DND-41 (cell line): ENCODE results near the gene MTA3.

ENCODE experiments used
- ATAC-seq: fragments of 200-7000 bp; cut with Tn5 transposase; 3 replicates; pipeline ENCODE4 v1.9.1; 2021; ENCODE audit warnings: low read depth; ENCODE audit not compliant: insufficient read depth
- DNase-seq: peaks from one replicate; pipeline ENCODE4 v3.0.0-alpha.2; 2020
- H2AFZ ChIP-seq: 2 replicates; pipeline ENCODE4 v1.6.0; 2012; ENCODE audit warnings: low read depth, low read length
- H3K27ac ChIP-seq: 2 replicates; pipeline ENCODE4 v1.5.1; 2012; ENCODE audit warnings: low read length, inconsistent platforms
- H3K27me3 ChIP-seq: fragments of 200-600 bp; sonication (generic); 2 replicates; pipeline ENCODE4 v1.6.0; 2012; ENCODE audit warnings: low read length, mild to moderate bottlenecking, inconsistent platforms; ENCODE audit not compliant: insufficient read depth, poor library complexity
- H3K36me3 ChIP-seq: 2 replicates; pipeline ENCODE4 v1.5.1; 2012; ENCODE audit warnings: low read length, inconsistent platforms; ENCODE audit not compliant: insufficient read depth
- H3K4me1 ChIP-seq: 2 replicates; pipeline ENCODE4 v1.5.1; 2012; ENCODE audit warnings: mild to moderate bottlenecking, low read length; ENCODE audit not compliant: insufficient read depth
- H3K4me2 ChIP-seq: 2 replicates; pipeline ENCODE4 v1.6.0; 2012; ENCODE audit warnings: mild to moderate bottlenecking, moderate library complexity, low read length, inconsistent platforms; ENCODE audit not compliant: insufficient read depth
- H3K4me3 ChIP-seq, 2 experiments: fragments of 200-600 bp in 1 of 2; shearing (Covaris generic) in 1 of 2; 2 replicates each; pipeline ENCODE4 v1.5.1; 2012 to 2016; ENCODE audit warnings: inconsistent platforms in 2 of 2, low read length in 2 of 2, mild to moderate bottlenecking in 2 of 2, low read depth in 1 of 2, moderate library complexity in 1 of 2
- H3K79me2 ChIP-seq: 2 replicates; pipeline ENCODE4 v1.6.0; 2012; ENCODE audit warnings: low read length, inconsistent platforms; ENCODE audit not compliant: insufficient read depth
- H3K9ac ChIP-seq: 2 replicates; pipeline ENCODE4 v1.6.0; 2012; ENCODE audit warnings: low read depth, mild to moderate bottlenecking, inconsistent platforms, low read length, moderate library complexity
- H3K9me3 ChIP-seq: 2 replicates; pipeline ENCODE4 v1.5.1; 2012; ENCODE audit warnings: low read length, moderate library complexity, mild to moderate bottlenecking, inconsistent platforms; ENCODE audit not compliant: insufficient read depth, severe bottlenecking
- H4K20me1 ChIP-seq: 2 replicates; pipeline ENCODE4 v1.6.0; 2012; ENCODE audit warnings: low read length; ENCODE audit not compliant: insufficient read depth
- CTCF ChIP-seq: IDR thresholded peaks from 2 replicates; pipeline ENCODE4 v1.5.1; 2012; ENCODE audit warnings: borderline replicate concordance, low read length, moderate library complexity, mild to moderate bottlenecking; ENCODE audit not compliant: poor library complexity, severe bottlenecking; ENCODE audit errors: extremely low read depth
- EZH2 ChIP-seq: IDR thresholded peaks from 3 replicates; pipeline ENCODE4 v1.6.1; 2012; ENCODE audit warnings: borderline replicate concordance, low read depth, mild to moderate bottlenecking, moderate library complexity, low read length, inconsistent platforms; ENCODE audit not compliant: severe bottlenecking

The MTA3 gene

GRCh38 chr2:42792583-42793333, 224.3 kb downstream of the MTA3 start, which contains the start of gene HAAO:
Gene HAAO (minus strand): TSS chr2:42792583. CDS start chr2:42792536, 47 bp downstream.
- no peak within 1 kb of the TSS for H2AFZ ChIP-seq
- no peaks in the 10 kb centered on the region for H3K36me3 ChIP-seq
- peaks cover 9% of the 10 kb centered on the region for H3K4me1 ChIP-seq
- no peak for TF ChIP-seq EZH2
- TF ChIP-seq CTCF, result no peak
- H3K4me2 ChIP-seq, result no peak within 1 kb of the TSS
- H3K9ac ChIP-seq, result no peak within 1 kb of the TSS
- no peaks in the 10 kb centered on the region for H3K79me2 ChIP-seq
- no peak for DNase-seq
- H4K20me1 ChIP-seq, result no peaks in the 10 kb centered on the region
- H3K27ac ChIP-seq, result no peak within 1 kb of the TSS
- H3K27me3 ChIP-seq, result no peaks in the 10 kb centered on the region
- ATAC-seq, result no peak
- no peak within 1 kb of the TSS for H3K4me3 ChIP-seq
- no peaks in the 10 kb centered on the region for H3K9me3 ChIP-seq

GRCh38 chr2:42793334-42794270, 225.2 kb downstream of the MTA3 start:
- no peaks in the 10 kb centered on the region for H4K20me1 ChIP-seq
- H3K27me3 ChIP-seq, result no peaks in the 10 kb centered on the region
- H3K9me3 ChIP-seq, result no peaks in the 10 kb centered on the region
- no peak overlapping the region for H3K9ac ChIP-seq
- H3K36me3 ChIP-seq, result no peaks in the 10 kb centered on the region
- ATAC-seq (no peak), DNase-seq (no peak)
- H3K4me3 ChIP-seq, result no peak overlapping the region
- TF ChIP-seq CTCF, result no peak
- H3K4me2 ChIP-seq, result no peak overlapping the region
- H3K27ac ChIP-seq, result no peak overlapping the region
- H3K4me1 ChIP-seq, result peaks cover 9% of the 10 kb centered on the region
- no peak overlapping the region for H2AFZ ChIP-seq
- no peaks in the 10 kb centered on the region for H3K79me2 ChIP-seq

- DNase-seq (no peak), ATAC-seq (no peak)
- Histone ChIP-seq H3K4me3 (no peak overlapping the region), H3K4me2 (no peak overlapping the region), H3K27ac (no peak overlapping the region), H3K4me1 (peaks cover 9% of the 10 kb centered on the region), H3K9ac (no peak overlapping the region), H4K20me1 (no peaks in the 10 kb centered on the region), H2AFZ (no peak overlapping the region), H3K79me2 (no peaks in the 10 kb centered on the region), H3K36me3 (no peaks in the 10 kb centered on the region), H3K9me3 (no peaks in the 10 kb centered on the region), H3K27me3 (no peaks in the 10 kb centered on the region)
- no peak for TF ChIP-seq EZH2
- TF ChIP-seq CTCF, result no peak
Measured at GRCh38 chr2:42794271-42795046, 226.0 kb downstream of the MTA3 start.
